Gastroesophageal sphincter (tissue), 4 donors: ENCODE results near the gene FGGY. TPM values are rescaled to one million over a fixed set of nuclear protein-coding genes. Genes with fewer than 3 reads are reported as not detected.

ENCODE experiments used
- ATAC-seq: fragments of 150-250 bp; one replicate; pipeline ENCODE4 v1.9.1; 2016; ENCODE audit warnings: mild to moderate bottlenecking, moderate library complexity
- H3K27ac ChIP-seq, 4 donors: fragments of 200-600 bp; sonication (generic) in 3 of 4; 1 replicate in 3 of 4; 2 replicates in 1 of 4; pipeline ENCODE4 v1.5.1; 2016 to 2019
- H3K27me3 ChIP-seq: fragments of 200-600 bp; sonication (generic); one replicate; pipeline ENCODE4 v1.5.1; 2019
- H3K36me3 ChIP-seq, 2 donors: fragments of 200-600 bp; sonication (generic); one replicate each; pipeline ENCODE4 v1.5.1; 2019; ENCODE audit warnings: control low read depth in 1 of 2
- H3K4me1 ChIP-seq, 3 donors: fragments of 200-600 bp; sonication (generic); 1 replicate in 2 of 3; 2 replicates in 1 of 3; pipeline ENCODE4 v1.5.1; 2016 to 2019; ENCODE audit warnings: control low read depth in 2 of 3
- H3K4me3 ChIP-seq, 2 donors: fragments of 200-600 bp; sonication (generic); one replicate each; pipeline ENCODE4 v1.5.1; 2019; ENCODE audit warnings: mild to moderate bottlenecking in 1 of 2, moderate library complexity in 1 of 2
- H3K9me3 ChIP-seq, 3 donors: fragments of 200-600 bp; sonication (generic); one replicate each; pipeline ENCODE4 v1.5.1; 2017 to 2019; ENCODE audit warnings: control low read depth in 2 of 3
- EP300 ChIP-seq: sonication (generic); formaldehyde crosslinking; IDR thresholded peaks from one replicate; pipeline ENCODE4 v1.6.1; 2017; ENCODE audit warnings: antibody characterized with exemption, mild to moderate bottlenecking
- POLR2A ChIP-seq, 2 donors: fragments of 450-650 bp; IDR thresholded peaks; one replicate each; pipeline ENCODE4 v1.6.1; 2017; ENCODE audit warnings: antibody characterized with exemption in 2 of 2, mild to moderate bottlenecking in 2 of 2, moderate library complexity in 1 of 2
- POLR2AphosphoS5 ChIP-seq: sonication (generic); formaldehyde crosslinking; IDR thresholded peaks from one replicate; pipeline ENCODE4 v1.6.1; 2017; ENCODE audit warnings: antibody characterized with exemption
- WGBS, 2 donors: methylation state at CpG; one replicate each; pipeline ENCODE4 v1.1.5; 2018; ENCODE audit warnings: low coverage in 1 of 2; 5-methylcytosine and 5-hydroxymethylcytosine counted together
- total RNA-seq, 4 donors: library from RNA; depleted of rRNA; stranded (reverse); fragments of >200 nt; gene quantifications; one replicate each; pipeline ENCODE4 v1.1.0, GENCODE V29; 2016
- TF ChIP-seq, protein P1 (sequence below), 4 experiments: fragments of 200-600 bp in 2 of 4; fragments of 450-650 bp in 2 of 4; sonication (generic) in 1 of 4; IDR thresholded peaks; one replicate each; pipeline ENCODE4 v1.5.1; 2017 to 2019; ENCODE audit warnings: antibody characterized with exemption in 4 of 4, mild to moderate bottlenecking in 2 of 4, moderate library complexity in 2 of 4

The FGGY gene
- total RNA-seq, 4 donors from 2014 or later, result 19.0 to 29.6 (median 25.2) TPM

DNA sequence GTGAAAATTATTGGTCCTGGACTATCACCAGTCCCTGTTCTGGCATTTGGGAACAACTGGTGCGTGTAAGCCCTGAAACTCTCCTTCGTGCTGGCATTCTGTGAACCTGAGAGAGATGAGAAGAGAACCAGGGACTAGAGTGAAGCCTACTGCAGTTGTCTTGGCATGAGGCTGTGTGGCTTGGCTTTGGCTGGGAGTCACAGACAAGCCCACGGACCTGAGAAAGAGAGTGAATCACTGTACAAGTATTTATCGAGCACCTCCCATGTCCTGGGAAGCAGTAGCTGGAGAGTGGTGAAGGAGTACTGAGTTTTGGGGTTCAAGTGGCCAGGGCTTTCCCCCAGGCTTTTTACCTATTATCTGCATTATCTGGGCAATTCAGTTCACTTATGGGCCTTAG is 63.3 kb downstream of the FGGY start:
- no peaks in the 10 kb centered on the region for H3K27me3 ChIP-seq
- H3K36me3 ChIP-seq, result no peaks in the 10 kb centered on the region
- 61 to 67% methylated on average over 4 of the region's 4 CpGs for WGBS, 2 donors
- peaks cover 0 to 21% (median 9%) of the 10 kb centered on the region in 3 donors for H3K4me1 ChIP-seq
- TF ChIP-seq EP300, result no peak
- no peak for TF ChIP-seq POLR2A (IDR thresholded peaks at IDR 0.05)
- TF ChIP-seq POLR2AphosphoS5, result no peak
- TF ChIP-seq, protein P1, sequence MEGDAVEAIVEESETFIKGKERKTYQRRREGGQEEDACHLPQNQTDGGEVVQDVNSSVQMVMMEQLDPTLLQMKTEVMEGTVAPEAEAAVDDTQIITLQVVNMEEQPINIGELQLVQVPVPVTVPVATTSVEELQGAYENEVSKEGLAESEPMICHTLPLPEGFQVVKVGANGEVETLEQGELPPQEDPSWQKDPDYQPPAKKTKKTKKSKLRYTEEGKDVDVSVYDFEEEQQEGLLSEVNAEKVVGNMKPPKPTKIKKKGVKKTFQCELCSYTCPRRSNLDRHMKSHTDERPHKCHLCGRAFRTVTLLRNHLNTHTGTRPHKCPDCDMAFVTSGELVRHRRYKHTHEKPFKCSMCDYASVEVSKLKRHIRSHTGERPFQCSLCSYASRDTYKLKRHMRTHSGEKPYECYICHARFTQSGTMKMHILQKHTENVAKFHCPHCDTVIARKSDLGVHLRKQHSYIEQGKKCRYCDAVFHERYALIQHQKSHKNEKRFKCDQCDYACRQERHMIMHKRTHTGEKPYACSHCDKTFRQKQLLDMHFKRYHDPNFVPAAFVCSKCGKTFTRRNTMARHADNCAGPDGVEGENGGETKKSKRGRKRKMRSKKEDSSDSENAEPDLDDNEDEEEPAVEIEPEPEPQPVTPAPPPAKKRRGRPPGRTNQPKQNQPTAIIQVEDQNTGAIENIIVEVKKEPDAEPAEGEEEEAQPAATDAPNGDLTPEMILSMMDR (IDR thresholded peaks at IDR 0.05), result no peak
- ATAC-seq, result no peak
- no peaks in the 10 kb centered on the region for H3K9me3 ChIP-seq
- H3K4me3 ChIP-seq, result no peak overlapping the region
- no peak overlapping the region for H3K27ac ChIP-seq

DNA sequence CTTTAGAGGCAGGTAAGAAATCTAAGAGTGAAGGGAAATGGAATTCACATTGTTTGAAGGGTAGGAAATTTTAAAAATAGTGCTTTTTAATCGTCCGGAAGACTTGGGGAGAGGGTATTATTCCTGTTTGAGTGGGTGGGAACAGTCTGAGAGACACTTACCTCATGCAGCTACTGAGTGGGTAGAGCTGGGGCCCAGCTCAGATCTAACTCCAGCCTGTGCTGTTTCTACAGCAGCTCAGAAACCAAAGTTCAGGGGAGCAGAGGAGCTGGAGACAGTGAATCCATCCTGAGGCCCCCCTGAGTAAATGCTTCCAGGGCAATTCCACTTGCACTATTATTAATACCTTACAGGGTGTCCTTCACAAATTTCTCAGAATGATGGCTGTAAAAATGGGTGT is 63.8 kb downstream of the FGGY start:
- H3K4me1 ChIP-seq, result peaks cover 0 to 15% (median 4%) of the 10 kb centered on the region in 3 donors
- no peaks in the 10 kb centered on the region for H3K36me3 ChIP-seq
- H3K4me3 ChIP-seq, result no peak overlapping the region
- TF ChIP-seq POLR2AphosphoS5, result no peak
- TF ChIP-seq, protein P1 (IDR thresholded peaks at IDR 0.05), result no peak
- TF ChIP-seq POLR2A (IDR thresholded peaks at IDR 0.05), result no peak
- TF ChIP-seq EP300, result no peak
- H3K27me3 ChIP-seq, result no peaks in the 10 kb centered on the region
- H3K27ac ChIP-seq, result no peak overlapping the region
- 93 to 100% methylated on average over 2 of the region's 2 CpGs for WGBS, 2 donors
- ATAC-seq, result no peak
- no peaks in the 10 kb centered on the region for H3K9me3 ChIP-seq

DNA sequence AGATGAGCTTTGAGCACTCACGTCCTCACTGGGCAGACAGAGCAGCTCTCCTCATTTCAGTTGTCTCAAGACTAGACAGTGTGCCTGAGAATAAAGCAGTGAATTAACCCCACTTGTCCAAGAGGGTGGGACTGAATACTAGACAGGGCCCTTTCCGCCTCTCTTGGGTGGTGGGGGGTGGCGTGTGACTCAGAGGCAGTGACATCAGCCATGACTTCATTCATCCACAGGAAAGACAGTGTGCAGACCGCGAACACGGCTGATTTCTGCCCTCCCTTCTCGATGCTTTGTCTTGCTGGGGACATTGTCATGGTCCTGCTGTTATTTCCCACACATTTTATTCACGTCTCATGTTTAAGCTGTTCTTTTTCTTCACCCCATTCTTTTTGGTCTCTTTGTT is 64.9 kb downstream of the FGGY start:
- no peak for TF ChIP-seq POLR2A (IDR thresholded peaks at IDR 0.05)
- no peak for TF ChIP-seq EP300
- TF ChIP-seq, protein P1 (IDR thresholded peaks at IDR 0.05), result no peak
- no peak for TF ChIP-seq POLR2AphosphoS5
- Histone ChIP-seq H3K27me3 (no peaks in the 10 kb centered on the region), H3K4me1 (peaks cover 0 to 5% (median 3%) of the 10 kb centered on the region in 3 donors), H3K27ac (no peak overlapping the region), H3K4me3 (no peak overlapping the region), H3K36me3 (no peaks in the 10 kb centered on the region), H3K9me3 (no peaks in the 10 kb centered on the region)
- 72 to 91% methylated on average over 7 to 8 of the region's 8 CpGs for WGBS, 2 donors
- ATAC-seq, result no peak

DNA sequence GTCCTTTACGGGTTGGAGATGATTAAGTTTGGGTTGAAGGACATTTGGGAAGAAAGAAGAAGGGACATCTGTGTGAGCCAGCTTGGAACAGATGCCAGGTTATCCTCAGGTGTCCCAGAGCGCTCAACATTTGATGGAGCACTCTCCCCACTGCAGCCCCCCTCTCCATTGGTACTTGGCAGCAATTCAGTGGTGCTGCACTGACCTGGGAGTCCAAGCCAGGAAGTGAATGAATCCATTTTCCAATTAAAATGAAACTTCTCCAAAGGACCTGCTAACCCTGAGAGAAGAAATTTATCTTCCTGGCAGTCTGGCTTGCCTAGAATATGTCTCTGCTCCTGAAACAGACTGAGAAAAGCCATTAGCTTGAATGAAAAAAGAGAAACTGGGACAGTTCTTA is 67.1 kb downstream of the FGGY start:
- WGBS, 2 donors, result 71 to 79% methylated on average over 2 of the region's 2 CpGs
- H3K4me1 ChIP-seq, result peaks cover 0 to 8% (median 5%) of the 10 kb centered on the region in 3 donors
- no peaks in the 10 kb centered on the region for H3K9me3 ChIP-seq
- no peaks in the 10 kb centered on the region for H3K27me3 ChIP-seq
- no peaks in the 10 kb centered on the region for H3K36me3 ChIP-seq
- H3K27ac ChIP-seq, result no peak overlapping the region
- H3K4me3 ChIP-seq, result no peak overlapping the region
- TF ChIP-seq EP300 (no peak), POLR2A (IDR thresholded peaks at IDR 0.05) (no peak), POLR2AphosphoS5 (no peak)
- TF ChIP-seq, protein P1 (IDR thresholded peaks at IDR 0.05), result no peak
- no peak for ATAC-seq

DNA sequence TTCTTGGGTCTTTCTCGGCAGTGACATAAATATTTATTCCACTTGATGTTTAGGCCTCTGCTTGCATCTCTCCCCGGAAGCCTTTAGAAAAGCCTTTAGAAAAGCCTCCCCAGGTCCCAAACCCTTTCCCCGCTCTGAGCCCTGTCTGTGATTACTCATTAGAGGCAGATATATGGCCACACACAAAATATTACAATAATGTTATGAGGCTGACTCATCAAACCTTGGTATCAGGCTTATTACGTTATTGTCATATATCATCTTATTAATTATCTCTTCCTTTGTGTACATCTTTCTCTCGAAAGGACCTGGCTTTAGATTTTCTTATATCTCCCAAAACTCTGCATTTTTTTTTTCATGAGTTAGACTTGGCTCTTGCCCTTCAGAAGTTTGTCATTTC is 69.5 kb downstream of the FGGY start:
- peak overlapping the region in 2 of 4 donors; percentile 54 to 68 for H3K27ac ChIP-seq

More for the DNA sequence above, 69.5 kb downstream of the FGGY start:
- no peak for ATAC-seq
- no peak for TF ChIP-seq POLR2AphosphoS5
- no peak for TF ChIP-seq POLR2A (IDR thresholded peaks at IDR 0.05)
- TF ChIP-seq, protein P1 (IDR thresholded peaks at IDR 0.05), result no peak
- no peak for TF ChIP-seq EP300
- H3K4me1 ChIP-seq, result peaks cover 0 to 8% (median 5%) of the 10 kb centered on the region in 3 donors
- WGBS, 2 donors, result 82 to 91% methylated on average over 4 to 5 of the region's 5 CpGs
- H3K27me3 ChIP-seq, result no peaks in the 10 kb centered on the region
- H3K36me3 ChIP-seq, result no peaks in the 10 kb centered on the region
- H3K9me3 ChIP-seq, result no peaks in the 10 kb centered on the region
- H3K4me3 ChIP-seq, result no peak overlapping the region
